ENCODE measurements around the gene ZBTB12. TPM values are rescaled to one million over a fixed set of nuclear protein-coding genes. Genes with fewer than 3 reads are reported as not detected.
"Not testable (repeated sequence)": the region's sequence is repeated elsewhere in the genome, so short reads cannot be mapped to it uniquely, and the experiment has no call there.

ZBTB12 gene
- total RNA-seq, 2 donors from 2014 or later, result 2.0 to 4.9 TPM

- intact Hi-C loops (cut with DNase I), result no loop called here
- no peak overlapping the region for H3K27ac ChIP-seq
- TF ChIP-seq CTCF (IDR thresholded peaks at IDR 0.05), result no peak
- H3K9me3 ChIP-seq, result no peaks in the 10 kb centered on the region
- H3K4me3 ChIP-seq, result no peak overlapping the region
- no peaks in the 10 kb centered on the region for H3K27me3 ChIP-seq
- DNase-seq, result no peak
- H3K4me1 ChIP-seq, result peaks cover 7% of the 10 kb centered on the region
- no peak overlapping the region for H3K9ac ChIP-seq (ENCODE audit: low read depth in 2 of 2, low read length in 2 of 2)
- no peaks in the 10 kb centered on the region for H3K36me3 ChIP-seq
Observed at GRCh38 chr6:31940256-31940664, 38.4 kb upstream of the ZBTB12 start.

GRCh38 chr6:31935823-31936222 lies 33.9 kb upstream of the ZBTB12 start:
- DNase-seq, result no peak
- Histone ChIP-seq H3K9me3 (no peaks in the 10 kb centered on the region), H3K4me1 (no peaks in the 10 kb centered on the region), H3K4me3 (no peak overlapping the region), H3K9ac (ENCODE audit: low read depth in 2 of 2, low read length in 2 of 2) (no peak overlapping the region), H3K27me3 (no peaks in the 10 kb centered on the region), H3K27ac (no peak overlapping the region), H3K36me3 (no peaks in the 10 kb centered on the region)
- intact Hi-C loops (cut with DNase I), result no loop called here
- no peak for TF ChIP-seq CTCF (IDR thresholded peaks at IDR 0.05)

GRCh38 chr6:31935021-31935420 lies 33.1 kb upstream of the ZBTB12 start:
- Histone ChIP-seq H3K36me3 (no peaks in the 10 kb centered on the region), H3K9me3 (no peaks in the 10 kb centered on the region), H3K27ac (no peak overlapping the region), H3K4me3 (no peak overlapping the region), H3K4me1 (no peaks in the 10 kb centered on the region), H3K9ac (ENCODE audit: low read depth in 2 of 2, low read length in 2 of 2) (no peak overlapping the region), H3K27me3 (no peaks in the 10 kb centered on the region)
- TF ChIP-seq CTCF (IDR thresholded peaks at IDR 0.05), result no peak
- no peak for DNase-seq
- intact Hi-C loops (cut with DNase I), result no loop called here

- no peaks in the 10 kb centered on the region for H3K27me3 ChIP-seq
- H3K27ac ChIP-seq, result no peak overlapping the region
- TF ChIP-seq CTCF (IDR thresholded peaks at IDR 0.05), result no peak
- no peaks in the 10 kb centered on the region for H3K36me3 ChIP-seq
- no peaks in the 10 kb centered on the region for H3K4me1 ChIP-seq
- intact Hi-C loops (cut with DNase I), result no loop called here
- DNase-seq, result no peak
- no peaks in the 10 kb centered on the region for H3K9me3 ChIP-seq
- H3K4me3 ChIP-seq, result no peak overlapping the region
- no peak overlapping the region for H3K9ac ChIP-seq (ENCODE audit: low read depth in 2 of 2, low read length in 2 of 2)
Observed at GRCh38 chr6:31933537-31933936, 31.7 kb upstream of the ZBTB12 start.

GRCh38 chr6:31932137-31932536 lies 30.3 kb upstream of the ZBTB12 start:
- DNase-seq; intact Hi-C loops (cut with DNase I); H3K36me3 ChIP-seq; H3K4me3 ChIP-seq; H3K9me3 ChIP-seq; H3K27me3 ChIP-seq; H3K4me1 ChIP-seq; H3K27ac ChIP-seq; H3K9ac ChIP-seq (ENCODE audit: low read depth in 2 of 2, low read length in 2 of 2): not testable (repeated sequence)

- Histone ChIP-seq H3K9me3 (no peaks in the 10 kb centered on the region), H3K36me3 (no peaks in the 10 kb centered on the region), H3K4me3 (no peak overlapping the region), H3K4me1 (no peaks in the 10 kb centered on the region), H3K27me3 (no peaks in the 10 kb centered on the region), H3K9ac (ENCODE audit: low read depth in 2 of 2, low read length in 2 of 2) (no peak overlapping the region), H3K27ac (no peak overlapping the region)
- TF ChIP-seq CTCF (IDR thresholded peaks at IDR 0.05), result no peak
- DNase-seq, result no peak
- intact Hi-C loops (cut with DNase I), result no loop called here
Observed at GRCh38 chr6:31930962-31931361, 29.1 kb upstream of the ZBTB12 start.

Measured in colonic mucosa (tissue), 4 donors.